GM21515 (cell line): ENCODE results near the gene HTRA3.

Experiments used
- ATAC-seq: cut with Tn5 transposase; IDR thresholded peaks from one replicate; pipeline ENCODE4 v1.9.1; 2021; ENCODE audit not compliant: unreplicated experiment

HTRA3 gene

DNA sequence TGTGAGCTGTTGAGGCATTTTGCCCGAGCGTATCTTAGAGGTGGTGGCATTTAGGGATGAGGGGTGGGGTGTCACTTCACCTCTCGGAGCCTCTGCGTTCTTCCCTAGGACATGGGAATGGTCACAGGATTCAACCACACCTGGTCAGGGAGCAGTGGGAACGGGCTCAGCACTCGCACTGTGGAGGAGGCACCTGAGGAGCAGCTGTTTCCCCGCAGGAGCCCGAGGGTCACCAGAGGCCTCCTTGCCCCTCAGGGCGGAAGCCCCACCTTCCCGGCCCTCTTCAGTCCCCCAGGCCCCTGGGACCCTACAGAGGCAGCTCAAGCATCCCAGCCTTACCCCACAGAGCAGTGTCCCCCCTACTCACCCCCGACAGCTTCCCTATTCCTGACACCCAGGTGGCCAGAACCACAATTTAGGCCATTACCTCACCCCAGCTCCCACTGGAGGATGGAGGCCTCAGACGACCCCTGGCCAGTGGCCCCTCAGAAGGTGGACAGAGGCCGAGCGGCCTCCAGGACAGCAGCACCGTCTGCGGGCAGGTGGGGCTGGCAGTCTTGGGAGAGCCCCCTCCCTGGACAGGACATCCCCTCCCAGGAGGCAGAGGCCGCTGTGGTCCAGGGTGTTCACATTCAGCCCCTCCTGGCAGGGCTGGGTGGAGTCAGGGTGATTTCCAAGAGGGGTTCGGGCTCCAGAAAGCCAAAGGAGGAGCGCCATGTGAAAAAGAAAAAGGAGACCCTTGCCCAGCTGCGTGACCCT, 4.2 kb upstream of the HTRA3 start:
- ATAC-seq = no peak

DNA sequence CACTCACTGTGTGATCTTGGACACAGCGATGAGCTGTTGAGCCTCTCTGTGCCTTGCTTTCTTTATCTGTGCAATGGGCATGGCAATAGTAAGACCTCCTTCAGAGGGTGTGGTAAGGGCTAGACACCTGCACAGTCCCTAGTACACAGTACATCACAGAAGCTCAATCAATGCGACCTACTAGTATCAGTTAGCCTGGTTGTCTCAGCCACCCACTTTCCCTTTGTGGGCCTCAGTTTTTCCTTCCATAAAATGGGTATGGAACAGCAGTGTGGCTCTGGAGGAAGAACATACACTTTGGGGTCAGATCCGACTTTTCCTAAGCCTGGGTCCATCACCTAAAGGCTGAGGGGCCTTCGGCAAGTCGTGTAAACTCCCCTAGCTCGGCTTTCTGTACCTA, 3.5 kb upstream of the HTRA3 start:
- ATAC-seq = no peak

DNA sequence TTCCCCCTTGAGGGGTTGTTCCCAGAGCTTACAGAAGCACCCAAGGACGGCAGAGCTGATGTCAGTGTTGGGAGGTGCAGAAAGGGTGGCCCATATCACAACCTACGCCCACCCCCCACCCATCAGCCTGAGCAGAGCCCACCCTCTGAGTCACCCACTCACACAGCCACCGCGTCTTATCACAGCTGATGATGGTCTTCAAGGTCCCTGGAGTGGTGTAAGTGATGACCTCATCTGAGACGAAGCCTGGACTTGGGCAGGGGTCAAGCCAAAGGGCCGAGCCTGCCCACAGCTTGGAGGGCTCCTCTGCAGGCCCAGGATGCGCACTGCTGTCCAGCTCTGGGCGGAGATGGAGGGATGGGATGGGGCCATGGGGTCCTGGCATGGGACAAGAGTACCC, 3.0 kb upstream of the HTRA3 start:
- ATAC-seq = no peak

DNA sequence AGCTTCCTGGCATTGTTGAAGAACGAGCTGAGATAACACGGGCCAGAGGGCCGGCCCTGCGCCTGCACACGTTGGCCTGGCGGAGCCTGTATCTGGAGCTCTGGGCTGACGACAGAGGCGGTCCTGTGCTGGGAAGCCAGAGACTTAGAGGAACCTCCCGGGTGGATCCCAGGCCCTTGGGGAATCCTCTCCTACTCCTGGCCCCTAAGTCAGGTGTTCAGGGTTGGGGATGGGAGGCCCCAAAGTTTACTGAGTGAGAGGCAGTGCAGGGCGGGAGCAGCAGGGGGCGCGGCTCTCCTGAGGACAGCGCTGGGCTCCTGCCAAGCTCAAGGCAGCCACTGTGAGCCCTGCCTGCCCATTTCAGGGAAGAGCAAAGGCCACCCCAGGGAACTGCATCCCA, 2.5 kb upstream of the HTRA3 start:
- no peak for ATAC-seq

DNA sequence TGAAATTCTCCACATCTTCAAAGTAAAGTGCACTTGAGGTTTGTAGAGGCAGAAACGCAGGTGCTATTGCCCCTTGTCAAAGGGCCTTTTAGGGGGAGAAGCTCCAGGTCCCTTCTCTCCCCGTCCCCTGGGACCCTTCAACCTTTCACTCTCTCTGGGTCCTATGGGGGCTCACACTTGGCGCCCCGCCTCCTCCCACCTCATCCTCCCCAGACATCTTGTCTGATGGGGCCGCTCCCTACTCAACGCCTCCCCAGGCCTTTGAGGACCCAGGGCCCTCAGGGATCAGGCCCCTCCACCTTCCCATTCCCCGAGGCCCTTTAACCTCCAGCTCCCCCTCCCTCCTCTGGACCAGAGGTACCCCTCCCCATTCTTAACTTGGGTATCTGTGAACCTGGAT, 1.3 kb upstream of the HTRA3 start:
- ATAC-seq = no peak

DNA sequence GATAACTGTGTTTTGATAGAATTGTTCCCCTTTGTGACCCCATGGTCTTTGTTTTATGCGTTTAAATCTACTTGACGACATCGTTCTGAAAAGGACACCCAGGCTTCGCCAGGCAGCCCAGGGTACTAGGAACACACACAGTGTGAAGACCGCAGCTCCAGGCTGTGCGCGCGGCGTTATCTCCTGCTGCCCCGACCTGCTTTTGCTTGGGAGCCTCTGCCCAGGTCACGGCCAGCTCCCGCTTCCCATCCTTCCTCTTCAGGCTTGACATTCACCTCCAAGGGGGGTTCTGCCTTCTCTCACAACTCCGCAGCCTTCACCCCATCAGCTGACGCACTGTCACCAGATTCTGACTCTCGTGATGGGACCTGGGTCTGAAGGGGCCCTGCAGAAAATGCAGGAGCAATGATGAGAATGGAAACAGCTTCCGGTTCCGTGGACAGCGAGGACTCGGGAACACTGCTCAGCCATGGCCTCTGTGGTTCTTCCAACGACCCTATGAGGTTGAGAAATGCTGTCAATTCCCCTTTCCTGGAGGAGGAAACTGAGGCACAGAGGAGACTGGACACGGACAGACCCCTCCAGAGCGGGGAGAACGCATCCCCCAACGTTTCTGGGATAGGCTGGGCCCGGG, 536 bp upstream of the HTRA3 start:
- ATAC-seq = no peak

DNA sequence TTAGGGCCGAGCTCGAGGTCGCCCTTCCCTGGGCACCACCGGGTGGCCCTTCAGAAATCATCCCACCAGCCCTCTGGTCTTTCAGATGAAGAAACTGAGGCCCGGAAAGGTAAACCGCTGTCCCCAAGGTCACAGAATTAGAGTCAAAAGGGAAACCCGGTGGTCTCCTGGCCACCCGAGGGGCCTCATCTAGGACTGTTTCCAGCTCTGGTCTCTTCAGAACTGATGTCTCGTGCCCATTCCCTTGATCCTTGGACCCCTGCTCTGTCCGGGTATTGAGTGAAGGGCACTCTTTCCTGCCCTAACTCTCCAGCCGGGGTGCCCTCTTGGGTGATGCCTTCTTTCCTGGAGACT, 841 bp downstream of the HTRA3 start:
- no peak for ATAC-seq

DNA sequence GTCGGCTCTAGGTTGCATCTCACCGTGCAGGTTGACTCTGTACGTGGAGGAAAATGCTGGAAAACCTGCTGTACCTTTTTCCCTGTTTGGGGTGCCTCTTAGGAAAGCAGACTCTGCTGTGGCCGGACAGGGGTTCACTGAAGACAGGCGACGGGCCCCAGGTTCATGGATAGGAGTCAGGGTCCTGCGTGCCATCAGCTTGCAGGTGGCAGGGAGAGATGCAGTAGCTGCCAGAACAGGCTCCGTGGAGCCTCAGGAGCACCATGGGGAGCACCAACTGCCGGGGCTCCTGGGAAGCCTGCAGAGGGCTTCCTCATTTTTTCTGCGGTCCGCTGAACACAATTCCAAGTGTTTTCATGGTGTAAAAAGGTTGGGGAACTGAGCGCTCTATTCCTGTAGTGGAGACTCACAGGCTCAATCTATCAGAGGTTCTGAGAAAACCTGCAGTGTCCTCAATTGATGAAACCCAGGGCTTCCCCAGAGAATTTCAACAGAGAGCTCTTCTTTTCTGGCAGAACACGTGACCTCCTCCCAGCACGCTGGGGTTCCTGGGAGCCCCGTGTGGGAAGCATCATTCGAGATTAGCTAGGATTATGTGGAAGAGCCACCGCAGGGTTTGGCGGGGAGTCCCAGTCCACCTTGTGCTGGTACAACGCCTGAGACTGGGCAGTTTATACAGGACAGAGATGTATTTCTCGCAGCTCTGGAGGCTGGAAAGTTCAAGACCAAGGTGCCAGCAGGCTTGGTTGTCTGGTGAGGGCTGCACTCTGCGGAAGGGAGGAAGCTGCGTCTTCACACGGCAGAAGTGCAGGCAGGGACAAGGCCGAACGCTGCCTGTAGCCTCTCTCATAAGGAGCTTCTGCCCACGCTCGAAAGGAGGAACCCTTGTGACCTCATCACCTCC, 1.6 kb downstream of the HTRA3 start:
- ATAC-seq = no peak

DNA sequence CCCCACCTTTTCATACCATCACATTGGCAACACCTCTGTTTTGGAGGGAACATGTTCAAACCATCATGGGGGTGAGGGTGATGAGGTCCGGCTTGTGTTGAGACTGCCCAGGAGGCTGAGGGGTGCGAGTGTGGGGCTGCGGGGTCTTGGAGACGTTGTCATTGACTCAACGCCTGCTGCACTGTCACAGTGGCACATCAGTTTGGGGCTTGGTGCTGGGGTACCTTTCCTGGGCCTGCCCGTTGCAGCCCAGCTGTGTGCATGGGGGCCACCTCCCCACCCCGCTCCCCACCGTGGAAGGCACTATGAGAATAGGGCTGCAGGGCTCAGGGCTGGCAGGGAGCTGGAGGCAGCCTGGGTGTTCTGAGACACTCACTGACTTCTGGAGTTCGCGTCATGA, 2.3 kb downstream of the HTRA3 start:
- no peak for ATAC-seq

DNA sequence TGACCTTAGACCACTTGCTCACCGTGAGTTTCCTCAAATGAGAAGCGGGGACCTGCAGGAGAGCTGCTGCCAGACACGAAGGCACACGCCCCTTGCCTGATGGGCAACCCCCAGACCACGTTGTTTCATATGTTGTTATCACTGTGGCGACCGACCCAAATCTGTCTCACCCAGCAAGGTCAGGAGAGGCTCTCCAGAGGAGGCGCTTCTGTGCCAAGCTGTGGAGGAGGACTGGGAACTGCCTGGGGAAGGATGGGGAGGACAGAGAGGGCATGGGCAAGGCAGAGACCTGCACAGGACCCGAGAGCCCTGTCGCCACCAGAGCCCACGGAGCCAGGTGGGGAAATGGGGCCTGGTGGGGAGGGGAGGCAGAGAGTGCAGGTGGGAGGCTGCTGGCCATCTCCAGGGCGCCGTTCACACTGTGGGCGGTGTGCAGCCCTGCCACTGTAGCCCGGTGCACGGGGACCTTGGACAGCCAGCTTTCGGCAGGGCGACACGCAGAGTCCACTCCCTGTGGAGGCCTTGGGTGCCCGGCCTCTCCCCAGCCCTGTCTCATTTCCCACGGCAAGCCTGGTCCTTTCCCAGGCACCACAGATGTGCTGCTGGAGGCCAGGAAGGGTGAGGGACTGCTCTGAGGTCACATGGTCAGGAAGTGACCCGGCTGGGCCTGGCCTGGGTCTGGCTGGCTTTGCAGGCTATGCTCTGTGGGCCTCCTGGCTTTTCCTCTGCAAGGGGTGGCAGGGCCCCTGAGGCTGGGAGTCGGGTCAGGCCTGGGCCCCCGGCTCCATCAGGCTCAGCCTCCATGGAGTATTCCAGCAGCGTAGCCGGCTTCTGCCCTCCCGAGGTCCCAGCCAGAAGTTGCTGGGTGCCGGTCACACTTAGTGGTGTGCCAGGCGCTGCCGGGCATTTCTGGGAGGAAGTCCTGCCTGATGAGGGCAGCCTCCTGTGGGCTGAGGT, 3.2 kb downstream of the HTRA3 start:
- ATAC-seq = no peak

DNA sequence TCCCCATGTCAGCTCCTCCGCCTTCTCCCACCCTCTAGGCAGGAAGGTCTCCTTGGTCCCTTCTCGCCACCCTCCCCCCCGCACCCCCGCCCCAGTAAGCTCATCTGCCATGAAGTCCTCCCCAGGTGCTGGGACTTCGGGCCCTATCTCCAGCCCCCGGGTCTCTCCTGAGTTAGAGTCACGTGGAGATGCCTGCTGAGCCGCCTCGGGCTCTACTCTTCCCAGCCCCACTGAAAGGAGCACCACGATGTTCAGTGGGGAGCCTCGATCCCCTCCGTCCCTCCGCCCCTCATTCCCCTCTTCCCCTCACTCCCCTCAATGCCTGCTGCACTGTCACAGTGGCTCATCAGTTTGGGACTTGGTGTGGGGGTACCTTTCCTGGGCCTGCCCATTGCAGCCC, 3.9 kb downstream of the HTRA3 start:
- ATAC-seq = no peak

DNA sequence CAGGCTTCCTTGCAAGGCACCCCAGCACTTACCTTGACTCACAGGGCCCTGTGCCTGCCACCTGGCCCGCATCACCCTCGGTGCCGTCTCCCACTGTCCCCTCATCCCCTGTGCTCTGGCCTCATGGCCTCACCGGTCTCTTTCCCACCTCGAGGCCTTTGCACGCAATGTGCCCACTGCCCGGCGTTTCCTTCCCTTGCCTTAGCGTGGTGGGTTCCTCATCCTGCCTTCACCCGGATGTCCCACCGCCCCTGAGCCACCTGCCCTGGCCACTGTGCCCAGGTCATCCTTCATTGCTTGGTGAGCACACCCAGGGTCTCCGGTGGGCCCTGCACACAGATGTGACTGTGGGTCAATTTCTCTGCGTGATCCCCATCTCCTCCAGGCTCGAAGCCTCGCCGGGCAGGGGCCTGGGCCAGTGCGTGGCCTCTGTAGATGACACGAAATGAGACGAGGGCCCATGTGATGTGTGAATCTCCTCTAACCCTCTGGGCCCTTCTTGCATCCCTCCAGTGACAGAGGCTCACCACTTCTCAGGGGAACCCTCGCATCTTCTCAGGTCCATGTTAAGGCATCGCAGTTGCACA, 4.6 kb downstream of the HTRA3 start:
- no peak for ATAC-seq

DNA sequence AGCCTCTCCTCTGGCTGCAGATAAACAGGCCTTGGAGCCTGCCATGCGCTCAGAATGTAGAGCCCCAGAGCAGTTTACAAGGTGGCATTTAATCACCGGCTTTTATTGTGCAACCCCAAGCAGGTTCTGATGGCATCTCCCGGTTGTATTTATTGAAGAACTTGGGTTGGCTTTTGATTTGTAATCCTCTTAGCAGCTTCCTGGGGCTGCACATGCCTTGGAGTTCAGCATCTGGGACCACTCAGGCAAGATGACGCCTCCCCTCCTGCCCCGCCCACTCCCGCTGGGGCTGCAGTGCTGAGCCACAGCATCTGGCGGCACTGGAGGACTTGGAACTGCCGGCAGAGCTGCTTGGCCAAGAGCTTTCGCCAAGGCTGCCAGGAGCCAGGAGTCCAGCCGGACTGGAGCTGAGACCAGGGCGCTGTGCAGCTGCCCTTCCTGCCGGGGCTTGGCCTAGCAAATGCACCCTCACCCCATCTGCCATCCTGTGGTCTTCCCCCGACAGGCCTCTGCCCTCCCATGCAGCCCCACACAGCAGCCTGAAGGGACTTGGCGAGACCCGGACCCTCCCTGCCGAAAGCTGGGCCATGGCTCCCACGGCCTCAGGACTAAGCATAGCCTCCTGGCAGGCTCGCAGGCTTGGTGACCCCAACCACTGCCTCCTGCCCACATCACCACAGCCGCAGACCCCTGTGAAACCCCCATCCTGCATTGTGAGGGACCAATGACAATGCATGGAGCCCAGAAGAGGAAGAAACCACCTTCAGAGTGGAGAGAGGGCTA, 5.4 kb downstream of the HTRA3 start:
- no peak for ATAC-seq

DNA sequence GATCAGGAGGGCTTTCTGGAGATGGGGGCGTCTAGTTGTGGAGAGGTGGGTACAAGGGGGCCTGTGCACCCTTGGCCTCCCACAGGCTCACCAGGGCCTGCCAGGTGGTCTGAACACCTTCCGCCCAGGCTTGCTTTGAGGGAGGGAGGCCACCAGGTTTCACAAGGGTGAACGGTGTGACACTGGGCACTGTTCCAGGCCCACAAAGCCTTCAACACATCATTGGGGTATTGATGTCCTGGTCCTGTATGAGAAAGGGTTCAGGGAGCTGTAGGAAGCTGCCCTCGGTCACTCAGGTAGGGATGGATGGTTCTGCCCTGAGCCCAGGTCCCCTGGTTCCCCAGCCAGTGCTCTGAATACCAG, 6.0 kb downstream of the HTRA3 start:
- ATAC-seq = no peak

DNA sequence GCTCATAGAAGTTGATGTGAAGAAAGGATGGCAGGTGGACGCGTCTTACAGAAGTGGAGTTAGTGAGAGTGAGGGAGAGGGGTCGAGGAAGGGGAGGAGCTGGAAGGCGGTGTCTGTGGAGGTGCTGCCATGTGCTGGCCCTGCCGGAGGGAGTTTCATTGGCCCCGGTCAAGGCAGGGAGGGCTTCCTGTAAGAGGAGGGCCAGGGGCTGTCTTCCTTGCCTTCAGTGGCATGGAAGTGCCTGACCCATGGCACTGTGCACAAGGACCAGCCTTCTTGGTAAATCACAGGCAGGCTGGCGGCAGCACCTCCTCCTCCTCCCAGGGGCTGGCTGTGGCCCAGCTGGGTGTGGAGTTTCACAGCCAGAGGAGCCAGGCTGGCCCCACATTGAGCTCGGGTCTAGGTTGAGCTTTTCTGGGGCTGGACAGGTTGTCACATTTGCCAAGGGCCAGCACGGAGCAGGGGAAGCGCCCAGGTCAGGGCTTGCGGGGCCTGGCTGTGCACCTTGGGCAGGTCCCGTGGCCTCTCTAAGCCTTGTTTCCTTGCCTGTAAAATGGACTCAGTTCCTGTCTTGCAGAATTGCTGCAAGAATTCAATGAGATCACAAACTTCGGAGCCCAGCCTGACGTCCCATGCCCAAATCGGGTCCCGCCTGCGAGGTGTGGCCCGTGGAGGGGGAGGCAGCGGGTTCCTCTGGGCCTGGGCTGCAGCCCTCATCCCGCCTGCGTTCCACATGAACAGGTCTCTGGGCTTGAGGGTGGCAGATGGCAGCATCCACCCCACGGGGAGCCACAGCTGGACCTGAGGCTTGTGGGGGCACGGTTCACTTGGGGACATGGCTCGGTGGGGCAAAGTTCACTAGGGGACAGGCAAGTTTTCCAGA, 7.0 kb downstream of the HTRA3 start:
- no peak for ATAC-seq

DNA sequence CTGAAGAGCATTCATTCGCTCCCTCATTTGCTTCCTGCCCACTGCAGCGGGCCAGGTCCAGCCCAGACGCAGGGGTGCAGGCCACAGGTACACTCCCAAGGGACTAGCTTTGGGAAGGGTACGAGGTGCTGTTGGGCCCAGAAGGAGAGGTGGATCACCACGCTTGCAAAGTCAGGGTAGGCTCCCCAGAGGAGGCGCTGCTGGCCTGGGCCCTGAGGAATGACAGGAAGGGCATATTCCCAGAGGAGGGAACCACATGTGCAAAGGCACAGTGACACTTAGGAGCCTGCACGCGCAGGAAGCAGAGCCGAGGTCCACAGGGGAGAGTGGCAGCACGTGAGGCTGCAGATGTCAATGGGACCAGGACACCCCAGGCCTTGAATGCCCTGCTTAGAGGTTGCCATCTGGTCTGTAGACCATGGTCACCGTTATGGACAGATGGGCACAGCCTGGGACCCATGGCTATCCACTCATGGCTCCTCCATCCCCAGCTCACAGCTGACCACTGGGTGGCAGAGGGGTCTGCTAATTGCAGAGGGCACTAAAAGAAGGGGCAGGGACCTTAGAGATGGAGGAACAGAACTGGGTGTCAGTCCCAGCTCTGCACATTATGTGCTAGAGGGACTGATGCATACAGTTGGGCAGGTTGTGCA, 7.9 kb downstream of the HTRA3 start:
- no peak for ATAC-seq

DNA sequence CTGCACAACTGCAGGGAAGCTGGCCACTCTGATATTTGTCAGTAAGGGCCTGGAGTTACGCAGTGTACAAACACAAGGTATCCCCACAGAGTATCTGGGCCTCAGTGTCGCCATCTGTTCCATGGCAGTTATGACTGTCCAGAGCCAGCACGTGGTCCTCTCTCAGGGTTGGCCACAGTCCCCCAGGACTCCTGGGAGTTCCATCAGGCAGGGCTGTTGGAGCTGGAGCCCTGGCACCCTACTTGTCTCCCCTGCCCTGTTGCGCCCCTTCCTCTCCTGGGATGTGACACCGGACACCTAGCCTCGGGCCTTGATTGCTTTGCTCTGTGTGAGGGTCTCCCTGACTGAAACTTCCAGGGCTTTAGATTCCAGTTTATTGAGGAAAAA, 8.4 kb downstream of the HTRA3 start:
- no peak for ATAC-seq
